Colonic mucosa (tissue), 4 donors: Measurements from ENCODE around the gene CYP2R1. TPM values are rescaled to one million over a fixed set of nuclear protein-coding genes. Genes with fewer than 3 reads are reported as not detected.
"Not testable (repeated sequence)": the region's sequence is repeated elsewhere in the genome, so short reads cannot be mapped to it uniquely, and the experiment has no call there.

Experiments used
- DNase-seq: peaks from one replicate; pipeline ENCODE4 v3.0.0-alpha.2; 2020
- H3K27ac ChIP-seq: fragments of 200-600 bp; one replicate; pipeline ENCODE4 v1.8.0; 2021
- H3K27me3 ChIP-seq: fragments of 200-600 bp; one replicate; pipeline ENCODE4 v1.8.0; 2021
- H3K36me3 ChIP-seq: fragments of 200-600 bp; one replicate; pipeline ENCODE4 v1.8.0; 2021
- H3K4me1 ChIP-seq: fragments of 200-600 bp; one replicate; pipeline ENCODE4 v1.8.0; 2021; ENCODE audit warnings: mild to moderate bottlenecking
- H3K4me3 ChIP-seq: fragments of 200-600 bp; one replicate; pipeline ENCODE4 v1.8.0; 2021
- H3K9ac ChIP-seq, 2 donors: one replicate each; pipeline ENCODE4 v1.7.0; 2013; ENCODE audit warnings: control low read depth in 2 of 2, low read depth in 2 of 2, low read length in 2 of 2
- H3K9me3 ChIP-seq: fragments of 200-600 bp; one replicate; pipeline ENCODE4 v1.8.0; 2021
- CTCF ChIP-seq: fragments of 200-600 bp; IDR thresholded peaks from one replicate; pipeline ENCODE4 v1.8.0; 2022; ENCODE audit warnings: antibody characterized with exemption, mild to moderate bottlenecking
- intact Hi-C: fragments of 100-400 bp; cut with DNase I; formaldehyde crosslinking; loops from one replicate; pipeline ENCODE4 v1.14.1; 2022
- total RNA-seq, 2 donors: library from RNA; stranded (reverse); fragmentation: NEBNext Ultra II Directional in 1 of 2; extraction: Animal tissue kit (Norgen Biotek cat#: 25700) in 1 of 2; gene quantifications; one replicate each; pipeline ENCODE4 v1.2.1, GENCODE V29; 2021
- donor health status: healthy.
- donor health status: DM: no; HTN: no; CAD: no.
- donor health status: DM: no; HTN: no; CAD: no.

CYP2R1 gene
- total RNA-seq, 2 donors from 2014 or later: 11.1 to 17.7 TPM

DNA sequence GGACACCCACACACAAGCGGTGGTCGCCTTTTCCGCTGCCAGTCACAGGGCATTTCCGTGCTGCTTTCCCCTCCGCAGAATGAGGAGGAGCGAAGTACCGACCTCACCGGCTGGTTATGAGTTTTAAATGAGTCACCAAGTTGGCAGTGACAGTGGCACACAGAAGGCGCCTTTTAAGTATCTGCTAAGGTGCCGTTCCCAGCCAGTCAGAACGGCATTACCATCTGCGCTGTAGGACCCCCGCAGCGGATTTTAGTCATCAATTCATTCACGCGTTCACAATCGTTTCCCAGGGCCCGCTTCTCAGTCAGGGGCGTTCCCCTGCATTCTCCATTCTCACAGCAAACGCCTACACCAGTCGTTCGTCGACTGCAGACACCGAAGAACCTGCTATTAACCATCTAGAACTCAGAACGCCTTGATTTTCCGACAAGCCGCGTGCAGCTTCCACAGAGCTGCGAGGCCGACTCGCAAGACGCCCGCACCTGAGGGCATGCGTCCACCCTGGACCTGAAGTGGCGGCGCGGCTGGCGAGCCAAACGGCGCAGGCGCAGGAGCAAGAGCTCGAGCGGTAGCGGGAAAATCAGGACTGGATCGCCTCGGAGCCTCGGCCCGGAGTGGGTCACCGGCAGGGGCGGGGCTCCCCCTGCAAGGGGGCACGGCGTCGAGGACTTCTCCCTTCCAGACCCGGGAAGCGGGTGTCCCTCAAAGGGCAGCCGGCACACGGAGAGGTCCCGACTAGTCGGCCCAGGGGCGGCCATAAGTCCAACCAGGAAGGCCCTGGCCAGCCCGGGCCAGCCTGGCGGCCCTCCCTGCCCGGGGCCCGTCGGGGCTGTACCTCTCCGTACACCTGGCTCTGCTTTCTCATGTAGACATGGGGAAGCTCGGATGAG lies 642 bp downstream of the CYP2R1 start:
- peak overlapping the region; percentile 93 for H3K9ac ChIP-seq

DNA sequence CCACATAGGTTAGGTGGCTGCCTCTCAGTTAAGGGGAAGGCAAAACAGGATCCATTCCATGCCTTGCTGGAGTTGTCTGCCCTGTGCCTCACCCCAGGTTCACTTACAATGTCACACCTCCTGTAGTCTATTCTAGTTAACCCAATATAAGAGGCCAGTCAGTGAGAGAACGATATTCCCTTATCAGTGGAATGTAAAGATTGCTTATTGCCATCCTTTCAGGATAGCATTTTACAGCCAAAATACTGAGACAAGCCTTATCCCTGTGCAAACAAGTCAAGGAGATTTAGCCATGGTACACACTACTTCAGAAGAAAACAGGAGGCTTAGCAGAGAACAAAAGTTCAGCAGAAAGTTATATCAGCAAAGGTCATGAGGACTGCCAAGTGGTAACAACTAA lies 5.5 kb downstream of the CYP2R1 start:
- intact Hi-C loops: loop anchor here (5.0 kb wide), 1 partner anchor 364 kb away; the partner anchor contains the start of gene PSMA1
- Histone ChIP-seq H3K9ac (peak overlapping the region in 1 of 2 donors; percentile 9), H3K27ac (no peak overlapping the region), H3K27me3 (no peaks in the 10 kb centered on the region), H3K9me3 (no peaks in the 10 kb centered on the region), H3K4me1 (no peaks in the 10 kb centered on the region), H3K4me3 (no peak overlapping the region), H3K36me3 (no peaks in the 10 kb centered on the region)
- no peak for TF ChIP-seq CTCF
- DNase-seq: peak; percentile 20

More for the DNA sequence above, 642 bp downstream of the CYP2R1 start:
- no peaks in the 10 kb centered on the region for H3K36me3 ChIP-seq
- TF ChIP-seq CTCF: no peak
- H3K4me1 ChIP-seq: no peaks in the 10 kb centered on the region
- peak overlapping the region; percentile 99 for H3K27ac ChIP-seq
- H3K9me3 ChIP-seq: no peaks in the 10 kb centered on the region
- intact Hi-C loops: loop anchor here (10.0 kb wide), 1 partner anchor 247 kb away; the partner anchor contains the start of gene PDE3B
- H3K27me3 ChIP-seq: no peaks in the 10 kb centered on the region
- peak; percentile 92 for DNase-seq
- H3K4me3 ChIP-seq: peak overlapping the region; percentile 75

DNA sequence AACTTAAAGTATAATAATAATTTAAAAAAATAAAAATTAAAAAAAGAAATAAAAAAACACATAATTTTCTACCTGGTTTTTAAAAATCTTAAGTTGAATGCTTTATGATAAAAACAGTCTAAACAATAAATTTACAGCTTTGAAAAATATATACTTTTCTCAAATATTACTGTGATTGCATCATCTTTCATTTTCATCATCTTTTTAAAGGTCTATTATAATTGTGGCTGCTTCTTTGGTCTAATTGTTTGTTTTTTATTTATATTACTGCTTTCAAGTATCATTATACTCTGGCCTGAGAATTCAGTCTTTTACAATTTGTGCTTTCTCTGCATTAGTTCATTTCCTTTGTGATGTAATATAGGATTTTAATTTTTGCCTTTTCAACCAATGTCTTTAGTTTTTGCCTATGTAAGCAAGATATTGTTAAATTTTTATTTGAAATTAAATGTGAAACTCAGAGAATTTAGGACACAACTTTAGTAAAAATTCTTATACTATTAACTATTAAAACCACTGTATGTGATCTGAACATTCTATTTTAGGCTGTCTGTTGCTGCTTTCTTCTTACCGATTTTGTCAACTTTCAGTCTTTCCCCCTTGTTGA lies 7.3 kb downstream of the CYP2R1 start:
- no peak for TF ChIP-seq CTCF
- DNase-seq: no peak
- Histone ChIP-seq H3K9ac (no peak overlapping the region), H3K36me3 (no peaks in the 10 kb centered on the region), H3K4me1 (no peaks in the 10 kb centered on the region), H3K9me3 (no peaks in the 10 kb centered on the region), H3K27me3 (no peaks in the 10 kb centered on the region), H3K4me3 (no peak overlapping the region), H3K27ac (no peak overlapping the region)
- intact Hi-C loops: loop anchor here (5.0 kb wide), 1 partner anchor 362 kb away; the partner anchor contains the start of gene PSMA1

DNA sequence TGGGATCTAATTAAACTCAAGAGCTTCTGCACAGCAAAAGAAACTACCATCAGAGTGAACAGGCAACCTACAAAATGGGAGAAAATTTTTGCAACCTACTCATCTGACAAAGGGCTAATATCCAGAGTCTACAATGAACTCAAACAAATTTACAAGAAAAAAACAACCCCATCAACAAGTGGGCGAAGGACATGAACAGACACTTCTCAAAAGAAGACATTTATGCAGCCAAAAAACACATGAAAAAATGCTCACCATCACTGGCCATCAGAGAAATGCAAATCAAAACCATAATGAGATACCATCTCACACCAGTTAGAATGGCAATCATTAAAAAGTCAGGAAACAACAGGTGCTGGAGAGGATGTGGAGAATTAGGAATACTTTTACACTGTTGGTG lies 8.3 kb downstream of the CYP2R1 start:
- H3K27me3 ChIP-seq, H3K9me3 ChIP-seq, H3K4me3 ChIP-seq, H3K4me1 ChIP-seq, DNase-seq, H3K36me3 ChIP-seq, H3K27ac ChIP-seq, H3K9ac ChIP-seq, intact Hi-C loops: not testable (repeated sequence)

DNA sequence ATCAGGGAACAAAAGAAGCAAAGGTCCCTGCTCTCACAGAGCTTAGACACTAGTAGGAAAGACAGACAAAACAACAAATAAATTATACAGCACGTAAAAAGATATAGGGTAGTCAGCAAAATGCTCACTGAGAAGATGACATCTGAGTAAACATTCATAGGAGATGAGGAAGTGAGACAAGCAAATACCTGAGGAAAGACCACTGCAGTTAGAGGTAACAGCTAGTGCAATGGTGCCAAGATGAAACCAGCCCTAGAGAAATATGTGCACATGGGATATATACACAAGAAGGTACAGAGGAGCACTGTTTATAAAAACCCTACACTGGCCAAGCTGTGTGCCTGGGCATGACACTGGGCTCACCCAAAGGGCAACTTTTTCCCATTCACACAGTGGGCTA lies 9.8 kb downstream of the CYP2R1 start:
- no peak for TF ChIP-seq CTCF
- no peaks in the 10 kb centered on the region for H3K9me3 ChIP-seq
- H3K27ac ChIP-seq: no peak overlapping the region
- DNase-seq: no peak
- no peak overlapping the region for H3K4me3 ChIP-seq
- no peaks in the 10 kb centered on the region for H3K36me3 ChIP-seq
- no peaks in the 10 kb centered on the region for H3K4me1 ChIP-seq
- H3K9ac ChIP-seq: no peak overlapping the region
- intact Hi-C loops: no loop called here
- H3K27me3 ChIP-seq: no peaks in the 10 kb centered on the region
